BLaER1 treated with 17β-estradiol and CSF1 and Interleukin-3, amounts not matched to agents 10 nM and 100 nM (cell line): ENCODE data around the gene PTPRN2.
"Not testable (repeated sequence)": the region's sequence is repeated elsewhere in the genome, so short reads cannot be mapped to it uniquely, and the experiment has no call there.

Source experiments
- H3K27ac ChIP-seq, 11 experiments: shearing (Covaris generic); formaldehyde crosslinking; 2 replicates each; pipeline ENCODE4 v1.8.1; 2022
- H3K27me3 ChIP-seq, 11 experiments: shearing (Covaris generic); formaldehyde crosslinking; 2 replicates each; pipeline ENCODE4 v1.8.1; 2022
- H3K36me3 ChIP-seq, 11 experiments: shearing (Covaris generic); formaldehyde crosslinking; 2 replicates each; pipeline ENCODE4 v1.8.1; 2022
- H3K4me1 ChIP-seq, 10 experiments: shearing (Covaris generic); formaldehyde crosslinking; 2 replicates each; pipeline ENCODE4 v1.8.1; 2022
- H3K4me2 ChIP-seq, 11 experiments: shearing (Covaris generic); formaldehyde crosslinking; 2 replicates each; pipeline ENCODE4 v1.8.1; 2022
- H3K4me3 ChIP-seq, 10 experiments: shearing (Covaris generic); formaldehyde crosslinking; 2 replicates each; pipeline ENCODE4 v1.8.1; 2022
- H3K9ac ChIP-seq, 11 experiments: shearing (Covaris generic); formaldehyde crosslinking; 2 replicates each; pipeline ENCODE4 v1.8.1; 2022
- H3K9me3 ChIP-seq, 11 experiments: shearing (Covaris generic); formaldehyde crosslinking; replicated peaks in 1 of 11; 2 replicates each; pipeline ENCODE4 v1.8.1; 2022
- H4K20me1 ChIP-seq, 11 experiments: shearing (Covaris generic); formaldehyde crosslinking; 2 replicates each; pipeline ENCODE4 v1.8.1; 2022
- Cebpa-rat ChIP-seq, 11 experiments: shearing (Covaris generic); IDR thresholded peaks; 2 replicates each; pipeline ENCODE4 v1.8.1; 2022

Gene PTPRN2

GRCh38 chr7:158351481-158351880, 236.1 kb downstream of the PTPRN2 start:
- Histone ChIP-seq H3K4me3 (no peak overlapping the region), H3K9ac (no peak overlapping the region), H3K27ac (no peak overlapping the region), H3K27me3 (no peaks in the 10 kb centered on the region), H3K36me3 (no peaks in the 10 kb centered on the region), H3K9me3 (no peaks in the 10 kb centered on the region), H4K20me1 (peaks cover 0 to 10% (median 0%) of the 10 kb centered on the region in 11 experiments; a peak in 1 of 22 replicates), H3K4me1 (peaks cover 0 to 8% (median 0%) of the 10 kb centered on the region in 10 experiments; a peak in 1 of 20 replicates), H3K4me2 (no peak overlapping the region)
- no peak for TF ChIP-seq Cebpa-rat (IDR thresholded peaks at IDR 0.05)

- Histone ChIP-seq H3K27ac (no peak overlapping the region), H3K9ac (no peak overlapping the region), H3K27me3 (no peaks in the 10 kb centered on the region), H4K20me1 (peaks cover 0 to 10% (median 0%) of the 10 kb centered on the region in 11 experiments; a peak in 1 of 22 replicates), H3K4me1 (peaks cover 0 to 8% (median 0%) of the 10 kb centered on the region in 10 experiments; a peak in 1 of 20 replicates), H3K9me3 (no peaks in the 10 kb centered on the region), H3K4me3 (no peak overlapping the region), H3K36me3 (no peaks in the 10 kb centered on the region), H3K4me2 (no peak overlapping the region)
- no peak for TF ChIP-seq Cebpa-rat (IDR thresholded peaks at IDR 0.05)
Measured at GRCh38 chr7:158351051-158351450, 236.6 kb downstream of the PTPRN2 start.

- Histone ChIP-seq H3K4me1 (peaks cover 0 to 8% (median 0%) of the 10 kb centered on the region in 10 experiments; a peak in 1 of 20 replicates), H3K9me3 (no peaks in the 10 kb centered on the region), H3K36me3 (no peaks in the 10 kb centered on the region), H3K9ac (no peak overlapping the region), H3K27me3 (no peaks in the 10 kb centered on the region), H4K20me1 (peaks cover 0 to 10% (median 0%) of the 10 kb centered on the region in 11 experiments; a peak in 1 of 22 replicates), H3K4me3 (no peak overlapping the region), H3K4me2 (no peak overlapping the region), H3K27ac (no peak overlapping the region)
- no peak for TF ChIP-seq Cebpa-rat (IDR thresholded peaks at IDR 0.05)
Measured at GRCh38 chr7:158350166-158350900, 237.3 kb downstream of the PTPRN2 start.

- no peak overlapping the region for H3K9ac ChIP-seq
- H3K4me1 ChIP-seq = peaks cover 0 to 8% (median 0%) of the 10 kb centered on the region in 10 experiments; a peak in 1 of 20 replicates
- H3K9me3 ChIP-seq = peaks cover 1 to 9% (median 6%) of the 10 kb centered on the region in 11 experiments; a peak in 14 of 22 replicates
- H4K20me1 ChIP-seq = peaks cover 0 to 10% (median 0%) of the 10 kb centered on the region in 11 experiments; a peak in 1 of 22 replicates
- no peak overlapping the region for H3K4me3 ChIP-seq
- H3K27me3 ChIP-seq = no peaks in the 10 kb centered on the region
- H3K36me3 ChIP-seq = no peaks in the 10 kb centered on the region
- TF ChIP-seq Cebpa-rat (IDR thresholded peaks at IDR 0.05) = no peak
- no peak overlapping the region for H3K4me2 ChIP-seq
- H3K27ac ChIP-seq = no peak overlapping the region
Measured at GRCh38 chr7:158348446-158348845, 239.2 kb downstream of the PTPRN2 start.

- not testable (repeated sequence) for H3K4me1 ChIP-seq, H4K20me1 ChIP-seq, H3K27ac ChIP-seq, H3K36me3 ChIP-seq, H3K27me3 ChIP-seq, H3K4me3 ChIP-seq, H3K9ac ChIP-seq, H3K4me2 ChIP-seq
- peaks cover 5 to 13% (median 10%) of the 10 kb centered on the region in 11 experiments; a peak in 16 of 22 replicates for H3K9me3 ChIP-seq
Measured at GRCh38 chr7:158348039-158348438, 239.6 kb downstream of the PTPRN2 start.

GRCh38 chr7:158345731-158346130, 241.9 kb downstream of the PTPRN2 start:
- TF ChIP-seq Cebpa-rat (IDR thresholded peaks at IDR 0.05) = no peak
- H3K9me3 ChIP-seq = peaks cover 24 to 35% (median 30%) of the 10 kb centered on the region in 11 experiments
- no peak overlapping the region for H3K4me3 ChIP-seq
- H3K9ac ChIP-seq = no peak overlapping the region
- no peaks in the 10 kb centered on the region for H3K27me3 ChIP-seq
- no peak overlapping the region for H3K4me2 ChIP-seq
- no peaks in the 10 kb centered on the region for H3K36me3 ChIP-seq
- peaks cover 0 to 8% (median 0%) of the 10 kb centered on the region in 10 experiments; a peak in 1 of 20 replicates for H3K4me1 ChIP-seq
- 0 out of 22 replicates have a peak, but pooled peaks cover 0 to 4% (median 0%) of the 10 kb centered on the region in 11 experiments for H4K20me1 ChIP-seq
- no peak overlapping the region for H3K27ac ChIP-seq

- Histone ChIP-seq H3K4me2 (no peak overlapping the region), H4K20me1 (no peaks in the 10 kb centered on the region), H3K9ac (no peak overlapping the region), H3K36me3 (no peaks in the 10 kb centered on the region), H3K27me3 (no peaks in the 10 kb centered on the region), H3K4me3 (no peak overlapping the region), H3K4me1 (peaks cover 0 to 5% (median 0%) of the 10 kb centered on the region in 10 experiments; a peak in 1 of 20 replicates), H3K9me3 (peaks cover 25 to 35% (median 30%) of the 10 kb centered on the region in 11 experiments), H3K27ac (no peak overlapping the region)
- no peak for TF ChIP-seq Cebpa-rat (IDR thresholded peaks at IDR 0.05)
Measured at GRCh38 chr7:158344706-158345300, 242.8 kb downstream of the PTPRN2 start.

- no peaks in the 10 kb centered on the region for H4K20me1 ChIP-seq
- H3K9ac ChIP-seq = no peak overlapping the region
- H3K27ac ChIP-seq = no peak overlapping the region
- no peak overlapping the region for H3K4me2 ChIP-seq
- no peaks in the 10 kb centered on the region for H3K36me3 ChIP-seq
- H3K9me3 ChIP-seq = peaks cover 25 to 35% (median 30%) of the 10 kb centered on the region in 11 experiments
- H3K4me3 ChIP-seq = no peak overlapping the region
- peaks cover 0 to 5% (median 0%) of the 10 kb centered on the region in 10 experiments; a peak in 1 of 20 replicates for H3K4me1 ChIP-seq
- H3K27me3 ChIP-seq = no peaks in the 10 kb centered on the region
- TF ChIP-seq Cebpa-rat (IDR thresholded peaks at IDR 0.05) = no peak
Measured at GRCh38 chr7:158343936-158344455, 243.6 kb downstream of the PTPRN2 start.

GRCh38 chr7:158343526-158343925, 244.1 kb downstream of the PTPRN2 start:
- H3K9ac ChIP-seq = no peak overlapping the region
- peaks cover 0 to 5% (median 0%) of the 10 kb centered on the region in 10 experiments; a peak in 1 of 20 replicates for H3K4me1 ChIP-seq
- H3K4me3 ChIP-seq = no peak overlapping the region
- no peaks in the 10 kb centered on the region for H3K36me3 ChIP-seq
- no peaks in the 10 kb centered on the region for H3K27me3 ChIP-seq
- no peak for TF ChIP-seq Cebpa-rat (IDR thresholded peaks at IDR 0.05)
- H3K9me3 ChIP-seq = peaks cover 25 to 35% (median 30%) of the 10 kb centered on the region in 11 experiments
- H3K4me2 ChIP-seq = no peak overlapping the region
- H4K20me1 ChIP-seq = no peaks in the 10 kb centered on the region
- no peak overlapping the region for H3K27ac ChIP-seq

GRCh38 chr7:158341097-158341496, 246.5 kb downstream of the PTPRN2 start:
- not testable (repeated sequence) for H3K4me3 ChIP-seq, H3K27ac ChIP-seq, H3K36me3 ChIP-seq, H3K4me2 ChIP-seq, H3K4me1 ChIP-seq, H3K9ac ChIP-seq, H4K20me1 ChIP-seq, H3K27me3 ChIP-seq
- peaks cover 35 to 48% (median 42%) of the 10 kb centered on the region in 11 experiments for H3K9me3 ChIP-seq

- peaks cover 35 to 47% (median 44%) of the 10 kb centered on the region in 11 experiments for H3K9me3 ChIP-seq
- not testable (repeated sequence) for H3K9ac ChIP-seq, H3K27me3 ChIP-seq, H3K4me1 ChIP-seq, H4K20me1 ChIP-seq, H3K4me3 ChIP-seq, H3K4me2 ChIP-seq, H3K36me3 ChIP-seq, H3K27ac ChIP-seq
Measured at GRCh38 chr7:158336952-158337351, 250.7 kb downstream of the PTPRN2 start.

- Histone ChIP-seq H3K4me1 (peaks cover 0 to 22% (median 17%) of the 10 kb centered on the region in 10 experiments; a peak in 16 of 20 replicates), H3K9me3 (peaks cover 32 to 54% (median 45%) of the 10 kb centered on the region in 11 experiments)
- not testable (repeated sequence) for H3K27ac ChIP-seq, H3K36me3 ChIP-seq, H3K27me3 ChIP-seq, H3K4me3 ChIP-seq, H3K4me2 ChIP-seq, H3K9ac ChIP-seq, H4K20me1 ChIP-seq
Measured at GRCh38 chr7:158332516-158332915, 255.1 kb downstream of the PTPRN2 start.
